ENCODE results near the gene RERE. TPM values are rescaled to one million over a fixed set of nuclear protein-coding genes. Genes with fewer than 3 reads are reported as not detected.

The RERE gene
- total and polyA plus RNA-seq, 2 experiments from 2014 or later: 148 to 170 TPM

- no peak overlapping the region for H3K4me2 ChIP-seq
- no peak for ATAC-seq
Observed at GRCh38 chr1:8813991-8814390, 3.4 kb downstream of the RERE start.

More at GRCh38 chr1:8813991-8814390, 3.4 kb downstream of the RERE start:
- Mint-ChIP-seq H3K36me3 (ENCODE audit: low read depth) (no peaks in the 10 kb centered on the region; the same call in 2 of the 3 replicates), H3K4me3 (no peak overlapping the region), H3K4me1 (peaks cover 38% of the 10 kb centered on the region), H3K27me3 (ENCODE audit: insufficient read depth, low read depth, poor library complexity) (peaks cover 6% of the 10 kb centered on the region), H3K9me3 (no peaks in the 10 kb centered on the region), H3K27ac (no peak overlapping the region)
- H3K36me3 ChIP-seq (ENCODE audit: insufficient read depth): no peaks in the 10 kb centered on the region
- TF ChIP-seq REST (IDR thresholded peaks at IDR 0.05; ENCODE audit: unreplicated experiment) (no peak), ZNF114 (CRISPR knock-in tag; IDR thresholded peaks at IDR 0.05) (no peak), CTCF (conservative IDR thresholded peaks at IDR 0.05; ENCODE audit: low read depth in 2 of 2) (no peak), JUNB (IDR thresholded peaks at IDR 0.05; ENCODE audit: unreplicated experiment) (no peak), CREB1 (CRISPR knock-in tag; IDR thresholded peaks at IDR 0.05; ENCODE audit: low read depth) (no peak), STAT1 (IDR thresholded peaks at IDR 0.05; ENCODE audit: unreplicated experiment) (no peak), POLR2AphosphoS5 (IDR thresholded peaks at IDR 0.05; ENCODE audit: low read depth) (no peak), ZNF462 (CRISPR knock-in tag; IDR thresholded peaks at IDR 0.05) (no peak), NANOG (IDR thresholded peaks at IDR 0.05; ENCODE audit: borderline replicate concordance) (no peak), ETS1 (IDR thresholded peaks at IDR 0.05) (no peak), ZNF331 (CRISPR knock-in tag; IDR thresholded peaks at IDR 0.05; ENCODE audit: low read depth) (no peak), EZH2 (IDR thresholded peaks at IDR 0.05; ENCODE audit: low read depth, unreplicated experiment) (no peak), EZH2phosphoT487 (IDR thresholded peaks at IDR 0.05; ENCODE audit: unreplicated experiment) (no peak)
- no peak overlapping the region for H2AFZ ChIP-seq
- peaks cover 7% of the 10 kb centered on the region; the same call in 1 of the 2 replicates for H4K20me1 ChIP-seq (replicated peaks; ENCODE audit: insufficient read depth)
- DNase-seq (ENCODE audit: low spot score): no peak
- no peaks in the 10 kb centered on the region for H3K9me2 ChIP-seq (ENCODE audit: insufficient read depth)
- H3K27ac ChIP-seq (ENCODE audit: low read depth): no peak overlapping the region
- H3K4me3 ChIP-seq: no peak overlapping the region
- peaks cover 80% of the 10 kb centered on the region for H3K79me2 ChIP-seq (replicated peaks; ENCODE audit: insufficient read depth)
- H3K4me1 ChIP-seq (ENCODE audit: insufficient read depth): peaks cover 19% of the 10 kb centered on the region
- no peaks in the 10 kb centered on the region for H3K27me3 ChIP-seq (ENCODE audit: insufficient read depth)
- peaks cover 5% of the 10 kb centered on the region for H3F3A ChIP-seq (replicated peaks; ENCODE audit: low read depth)
